COLO668 (cell line): Measurements from ENCODE around the gene IMP3.

ENCODE experiments used
- DNase-seq: peaks from one replicate; lab custom pipeline; 2025; ENCODE audit not compliant: unreplicated experiment; lab: John Stamatoyannopoulos, UW

Gene IMP3

DNA sequence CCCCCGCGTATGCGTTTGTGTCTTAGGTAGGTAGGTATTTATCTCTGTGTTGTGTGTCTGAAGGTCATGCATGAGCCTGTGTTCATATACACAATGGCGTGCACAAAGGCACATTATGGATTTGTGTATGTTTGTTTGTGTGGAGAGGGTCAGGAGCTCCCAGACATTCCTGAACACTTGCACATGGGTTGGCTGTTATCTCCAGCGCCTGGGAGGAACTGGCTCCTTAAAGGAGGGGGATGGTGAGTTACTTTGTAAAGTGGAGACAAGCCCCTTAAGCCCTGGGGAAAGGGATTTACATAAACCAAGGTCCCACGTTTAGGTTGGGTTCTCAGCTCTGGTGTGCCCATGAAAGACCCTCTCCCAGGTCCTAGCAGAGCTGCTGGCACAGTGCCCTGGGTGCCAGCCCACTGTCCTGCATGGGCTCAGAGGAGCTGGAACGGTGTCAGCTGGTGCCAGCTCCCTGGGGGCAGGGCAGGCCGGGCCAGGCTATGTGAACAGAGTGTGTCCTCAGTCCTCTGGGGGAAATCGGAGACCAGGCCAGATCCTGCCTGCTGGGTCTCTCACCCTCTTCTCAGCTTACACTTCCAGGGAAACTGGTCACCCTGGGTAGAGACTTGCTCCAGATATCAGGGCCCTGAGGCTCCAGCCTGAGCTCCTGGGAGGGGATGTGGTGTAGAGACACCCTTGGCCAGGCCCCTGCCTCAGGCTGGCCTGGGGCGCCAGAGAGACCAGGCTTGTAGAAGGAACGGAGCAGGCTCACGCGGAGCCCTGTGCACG lies 32.8 kb upstream of the IMP3 start:
- no peak for DNase-seq

DNA sequence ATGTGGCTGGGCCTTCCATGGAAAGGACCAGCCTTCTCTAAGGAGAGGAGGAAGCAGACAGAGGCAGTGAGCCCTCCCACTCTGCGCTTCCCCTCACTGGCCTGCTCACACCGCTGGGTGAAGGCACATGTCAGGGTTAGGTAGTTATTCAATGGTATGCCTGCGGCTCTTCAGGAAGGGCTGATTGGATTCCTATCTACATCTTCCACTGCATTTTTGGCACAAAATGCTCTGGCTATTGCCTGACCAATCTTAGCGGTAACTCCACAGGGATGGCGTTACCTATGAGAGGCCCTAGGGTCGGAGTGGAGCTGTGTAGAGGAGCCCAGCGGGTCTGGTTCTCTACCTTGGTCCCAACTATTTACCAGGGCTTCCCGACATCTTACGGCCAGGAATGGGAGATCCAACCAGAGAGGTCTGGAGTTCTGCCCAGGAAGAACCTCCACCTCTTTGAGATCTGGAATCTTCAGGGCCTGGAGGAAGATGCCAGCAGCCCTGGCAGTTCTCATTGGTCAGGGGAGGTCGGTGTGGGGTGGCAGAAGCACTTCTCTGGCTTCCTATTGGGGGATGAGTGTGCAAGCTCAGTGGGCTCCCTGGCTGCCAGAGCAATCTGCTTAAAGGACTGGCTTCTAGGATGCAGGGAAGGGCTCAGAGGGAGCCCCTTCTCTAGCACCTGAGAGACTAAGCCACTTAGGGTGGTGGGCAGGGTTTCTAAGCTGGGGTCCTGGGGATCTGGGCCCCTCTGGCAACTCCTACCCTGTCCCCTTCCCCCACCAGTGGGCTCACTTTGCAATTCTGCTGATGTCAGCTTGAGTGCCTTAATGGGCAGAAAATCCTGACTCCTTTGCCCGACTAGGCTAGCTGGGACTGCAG lies 31.9 kb upstream of the IMP3 start:
- no peak for DNase-seq

- no peak for DNase-seq
Measured at GRCh38 chr15:75669879-75670212, 29.8 kb upstream of the IMP3 start.

GRCh38 chr15:75669191-75669878 lies 29.3 kb upstream of the IMP3 start:
- no peak for DNase-seq

- peak; percentile 49 for DNase-seq
Measured at GRCh38 chr15:75666823-75667501, 26.9 kb upstream of the IMP3 start.

DNA sequence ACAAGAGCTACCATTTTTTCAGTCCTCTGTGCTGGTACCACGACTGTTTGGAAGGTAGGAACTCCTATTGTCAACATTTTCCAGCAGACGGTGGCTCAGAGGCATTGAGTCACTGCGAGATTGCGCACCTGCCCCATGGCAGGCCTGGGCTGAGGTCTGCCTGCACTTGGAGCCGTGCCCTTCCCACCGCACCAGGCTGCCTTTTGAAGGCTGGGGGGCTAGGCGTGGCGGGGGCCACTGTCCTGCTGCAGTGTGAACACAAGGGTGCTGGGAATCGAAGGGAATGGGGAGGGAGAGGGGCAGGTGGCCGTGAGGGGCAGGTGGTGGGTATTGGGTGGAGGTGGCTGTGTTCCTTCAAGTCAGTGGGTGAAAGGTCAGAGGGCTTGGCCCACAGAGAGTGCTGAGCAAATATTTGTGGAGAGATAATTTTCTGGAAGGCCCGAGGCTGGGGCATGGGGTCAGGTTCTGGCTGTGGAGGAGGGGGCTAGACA lies 24.0 kb upstream of the IMP3 start:
- peak; percentile 82 for DNase-seq

GRCh38 chr15:75662823-75663519 lies 22.9 kb upstream of the IMP3 start:
- DNase-seq: no peak

GRCh38 chr15:75661756-75662140 lies 21.7 kb upstream of the IMP3 start:
- DNase-seq: no peak

DNA sequence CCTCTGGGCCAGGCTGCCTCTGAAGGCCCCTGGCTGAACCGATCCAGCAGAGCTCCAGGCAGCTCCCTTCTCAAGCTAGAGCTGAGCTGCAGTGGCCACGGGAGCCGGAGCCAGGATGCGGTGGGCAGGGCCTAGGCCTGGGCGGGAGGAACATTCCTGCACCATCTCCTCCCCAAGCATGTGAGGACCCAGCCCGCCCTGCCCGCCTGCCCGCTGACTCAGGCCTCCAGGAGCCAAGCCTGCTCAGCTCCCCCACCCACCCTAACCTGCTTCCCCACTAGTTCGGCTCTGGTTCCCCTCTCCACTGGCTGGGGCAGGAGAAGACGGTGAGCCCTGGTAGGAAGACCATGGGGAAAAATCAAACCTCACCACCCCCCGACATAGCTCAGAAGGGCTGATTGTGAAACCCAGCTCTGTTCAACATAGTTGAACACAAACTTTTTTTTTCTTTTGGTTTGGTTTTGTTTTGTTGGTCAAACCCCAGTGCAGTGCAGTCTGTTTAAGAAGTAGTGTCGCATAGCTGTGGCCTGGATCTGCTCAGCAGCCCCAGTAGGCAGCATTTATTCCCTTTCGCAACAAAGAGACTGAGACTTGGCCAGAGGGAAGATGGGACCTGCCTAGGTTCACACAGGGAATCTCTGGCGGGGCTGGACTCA lies 21.2 kb upstream of the IMP3 start:
- DNase-seq: no peak

DNA sequence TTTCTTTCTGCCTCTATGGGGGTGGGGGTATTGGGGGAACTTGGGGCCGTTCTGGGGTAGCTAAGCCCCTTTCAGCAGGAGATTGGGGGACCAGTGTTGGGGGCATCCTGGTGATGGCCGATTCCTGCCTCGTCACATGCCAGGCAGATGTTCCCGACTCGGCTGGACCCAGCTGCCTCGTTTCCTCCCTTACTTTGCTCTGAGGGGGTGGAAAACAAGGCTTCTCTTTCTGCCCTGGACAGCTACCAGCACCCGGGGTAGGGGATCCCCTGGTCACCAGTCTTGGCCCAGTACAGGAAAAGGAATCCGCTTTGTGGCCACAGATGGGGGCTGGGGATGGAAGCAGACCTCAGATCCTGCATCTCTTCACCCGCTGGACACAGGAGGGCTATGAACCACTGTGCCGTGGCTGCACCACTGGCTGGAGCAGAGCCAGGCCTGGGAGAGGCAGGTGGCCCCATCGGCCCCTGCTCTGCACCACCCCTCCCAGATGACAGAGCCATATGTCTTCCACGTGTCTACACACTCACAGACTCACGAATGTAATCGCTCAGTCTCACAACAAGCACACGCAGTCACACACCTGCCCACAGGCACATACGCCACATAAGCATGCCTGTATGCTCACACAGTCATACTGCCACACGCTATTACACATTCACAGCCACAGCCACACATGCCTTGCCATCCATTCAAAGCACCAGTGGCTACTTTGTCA lies 20.1 kb upstream of the IMP3 start:
- DNase-seq: peak; percentile 76

DNA sequence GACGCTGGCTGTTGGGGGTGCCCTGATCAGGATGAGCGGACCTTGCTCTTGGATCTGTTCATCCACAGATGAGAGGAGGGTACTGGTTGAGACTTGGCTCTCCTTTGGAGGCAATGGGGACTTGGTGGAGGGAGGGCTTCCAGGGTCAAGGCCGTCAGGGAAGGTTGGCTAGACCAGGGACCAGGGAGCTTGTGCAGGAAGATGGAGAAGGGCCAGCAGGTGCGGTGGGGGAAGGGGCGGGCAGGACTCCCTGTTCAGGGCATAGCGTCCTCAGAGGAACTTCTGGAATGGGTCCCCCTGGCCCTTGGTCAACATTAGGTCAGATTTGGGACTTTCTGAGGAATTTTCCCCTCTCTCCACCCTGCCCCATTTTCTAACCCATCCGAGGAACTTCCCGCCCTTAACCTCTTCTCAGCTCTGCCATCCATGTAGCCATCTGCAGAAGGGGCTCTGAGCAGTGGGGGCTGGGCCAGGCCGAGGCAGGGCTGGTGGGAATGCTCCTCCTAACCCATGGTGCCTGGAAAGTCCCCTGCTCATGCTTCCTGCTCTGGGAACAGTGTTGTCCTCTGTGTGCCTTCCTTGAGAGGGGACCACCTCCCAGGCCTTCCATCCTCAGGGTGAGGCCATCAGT lies 19.2 kb upstream of the IMP3 start:
- DNase-seq: peak; percentile 24

DNA sequence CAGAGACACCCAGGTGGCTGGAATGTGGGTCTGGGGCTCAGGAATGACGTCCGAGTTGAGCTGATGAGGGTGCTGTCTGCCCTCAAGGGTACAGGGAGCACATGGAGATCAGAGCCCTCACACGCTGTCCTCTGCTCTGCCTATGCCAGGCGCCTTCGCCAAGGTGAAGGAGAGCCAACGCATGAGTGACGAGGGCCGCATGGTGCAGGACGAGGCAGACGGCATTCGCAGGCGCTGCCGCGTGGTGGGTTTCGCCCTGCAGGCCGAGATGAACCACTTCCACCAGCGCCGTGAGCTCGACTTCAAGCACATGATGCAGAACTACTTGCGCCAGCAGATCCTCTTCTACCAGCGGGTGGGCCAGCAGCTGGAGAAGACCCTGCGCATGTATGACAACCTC lies 16.8 kb upstream of the IMP3 start:
- no peak for DNase-seq

GRCh38 chr15:75656331-75656730 lies 16.3 kb upstream of the IMP3 start:
- no peak for DNase-seq

- peak; percentile 82 for DNase-seq
Measured at GRCh38 chr15:75655931-75656330, 15.9 kb upstream of the IMP3 start.

DNA sequence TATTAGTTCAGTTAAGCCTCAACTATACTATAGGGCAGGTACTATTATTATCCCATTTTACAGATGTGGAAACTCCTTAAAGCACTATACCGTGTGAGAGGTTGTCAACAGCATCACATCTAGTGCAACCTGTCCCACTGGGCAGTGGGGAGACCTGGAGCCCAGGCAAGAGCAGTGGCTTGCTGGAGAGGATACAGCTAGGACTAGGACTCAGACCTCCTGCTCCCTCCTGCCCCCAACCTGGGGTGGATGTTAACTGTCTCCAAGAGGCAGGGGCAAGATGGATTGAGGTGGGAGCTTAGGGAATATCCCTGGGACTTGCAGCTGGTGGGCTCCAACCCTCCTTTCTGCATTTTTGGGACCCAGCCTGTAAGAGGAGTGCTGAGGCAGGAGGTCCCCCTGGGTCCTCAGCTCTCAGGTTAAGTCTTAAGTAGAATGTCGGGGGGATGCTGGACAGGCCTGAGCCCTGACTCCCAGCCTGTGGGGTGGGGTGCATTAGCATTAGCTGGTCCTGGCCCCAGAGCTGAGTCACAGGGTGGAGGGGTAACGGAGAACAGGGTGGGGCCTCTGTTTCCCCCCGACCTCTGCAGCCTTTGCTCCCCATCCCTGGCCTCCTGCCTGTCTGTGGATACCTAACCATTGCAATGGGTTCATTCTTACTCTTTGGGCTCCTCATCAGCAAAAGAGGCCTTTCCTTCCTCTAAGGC lies 14.3 kb upstream of the IMP3 start:
- DNase-seq: no peak

- no peak for DNase-seq
Measured at GRCh38 chr15:75653347-75653913, 13.4 kb upstream of the IMP3 start.

GRCh38 chr15:75651810-75652543 lies 12.0 kb upstream of the IMP3 start:
- no peak for DNase-seq
